Omental fat pad (tissue), 4 donors: ENCODE measurements around the gene MIOS. TPM values are rescaled to one million over a fixed set of nuclear protein-coding genes. Genes with fewer than 3 reads are reported as not detected.

Source experiments
- ATAC-seq: fragments of 150-250 bp; one replicate; pipeline ENCODE4 v1.9.1; 2016; ENCODE audit warnings: mild to moderate bottlenecking, moderate library complexity; ENCODE audit not compliant: low FRiP score
- DNase-seq: peaks from one replicate; pipeline ENCODE4 v3.0.0-alpha.2; 2019; ENCODE audit warnings: low spot score
- CTCF ChIP-seq, 3 donors: fragments of 450-650 bp; IDR thresholded peaks; one replicate each; pipeline ENCODE4 v1.5.1; 2016 to 2017; ENCODE audit warnings: antibody characterized with exemption in 3 of 3, mild to moderate bottlenecking in 3 of 3, moderate library complexity in 2 of 3
- total RNA-seq, 4 donors: library from RNA; depleted of rRNA; stranded (reverse); fragments of >200 nt; gene quantifications; one replicate each; pipeline ENCODE4 v1.1.0, GENCODE V29; 2016

Gene MIOS
- total RNA-seq, 4 donors from 2014 or later: 28.4 to 61.7 (median 41.5) TPM

- no peak for DNase-seq
- ATAC-seq: no peak
- no peak for TF ChIP-seq CTCF (IDR thresholded peaks at IDR 0.05)
Measured at GRCh38 chr7:7526006-7526405, 40.7 kb upstream of the MIOS start.

GRCh38 chr7:7527047-7527446 is 39.6 kb upstream of the MIOS start:
- no peak for TF ChIP-seq CTCF (IDR thresholded peaks at IDR 0.05)
- ATAC-seq: no peak
- DNase-seq: no peak

GRCh38 chr7:7529328-7529727 is 37.4 kb upstream of the MIOS start:
- DNase-seq (no peak), ATAC-seq (no peak)
- TF ChIP-seq CTCF (IDR thresholded peaks at IDR 0.05): no peak

- ATAC-seq (no peak), DNase-seq (no peak)
- no peak for TF ChIP-seq CTCF (IDR thresholded peaks at IDR 0.05)
Measured at GRCh38 chr7:7533831-7534430, 32.8 kb upstream of the MIOS start.

- ATAC-seq (no peak), DNase-seq (no peak)
- TF ChIP-seq CTCF (IDR thresholded peaks at IDR 0.05): no peak
Measured at GRCh38 chr7:7535691-7536090, 31.0 kb upstream of the MIOS start, which contains the start of gene COL28A1. TSS of gene COL28A1 (minus strand) at chr7:7535873. CDS start at chr7:7532875, 2,998 bp downstream.

GRCh38 chr7:7536396-7537019 is 30.2 kb upstream of the MIOS start:
- TF ChIP-seq CTCF (IDR thresholded peaks at IDR 0.05): no peak
- DNase-seq: no peak
- ATAC-seq: no peak

- no peak for ATAC-seq
- DNase-seq: no peak
- TF ChIP-seq CTCF (IDR thresholded peaks at IDR 0.05): no peak
Measured at GRCh38 chr7:7537711-7538110, 29.0 kb upstream of the MIOS start.
